ENCODE results near the gene IGF2BP3.

The IGF2BP3 gene

GRCh38 chr7:23372611-23373010 lies 97.7 kb downstream of the IGF2BP3 start:
- DNase-seq, result no peak

- no peak for DNase-seq
Observed at GRCh38 chr7:23371654-23372053, 98.6 kb downstream of the IGF2BP3 start.

- no peak for DNase-seq
Observed at GRCh38 chr7:23369695-23370404, 100.4 kb downstream of the IGF2BP3 start.

- no peak for DNase-seq
Observed at GRCh38 chr7:23369100-23369499, 101.2 kb downstream of the IGF2BP3 start.

- DNase-seq, result no peak
Observed at GRCh38 chr7:23358152-23358674, 112.1 kb downstream of the IGF2BP3 start.

GRCh38 chr7:23357190-23358093 lies 112.8 kb downstream of the IGF2BP3 start:
- DNase-seq, result peak; percentile 45

- no peak for DNase-seq
Observed at GRCh38 chr7:23356726-23357125, 113.6 kb downstream of the IGF2BP3 start.

GRCh38 chr7:23356168-23356567 lies 114.1 kb downstream of the IGF2BP3 start:
- no peak for DNase-seq

GRCh38 chr7:23353172-23353571 lies 117.1 kb downstream of the IGF2BP3 start:
- DNase-seq, result peak; percentile 83

- no peak for DNase-seq
Observed at GRCh38 chr7:23350466-23350865, 119.8 kb downstream of the IGF2BP3 start.

- no peak for DNase-seq
Observed at GRCh38 chr7:23349484-23350157, 120.7 kb downstream of the IGF2BP3 start.

- no peak for DNase-seq
Observed at GRCh38 chr7:23347682-23348180, 122.6 kb downstream of the IGF2BP3 start.

GRCh38 chr7:23347033-23347681 lies 123.1 kb downstream of the IGF2BP3 start:
- DNase-seq, result no peak

GRCh38 chr7:23346316-23346715 lies 124.0 kb downstream of the IGF2BP3 start:
- DNase-seq, result no peak

- DNase-seq, result no peak
Observed at GRCh38 chr7:23345601-23346000, 124.7 kb downstream of the IGF2BP3 start.

GRCh38 chr7:23343806-23344475 lies 126.3 kb downstream of the IGF2BP3 start:
- DNase-seq, result peak; percentile 73

GRCh38 chr7:23343102-23343501 lies 127.2 kb downstream of the IGF2BP3 start:
- DNase-seq, result no peak

- no peak for DNase-seq
Observed at GRCh38 chr7:23341846-23342598, 128.3 kb downstream of the IGF2BP3 start.

GRCh38 chr7:23338863-23339262 lies 131.4 kb downstream of the IGF2BP3 start:
- no peak for DNase-seq

GRCh38 chr7:23338439-23338838 lies 131.9 kb downstream of the IGF2BP3 start:
- DNase-seq, result no peak

- DNase-seq, result no peak
Observed at GRCh38 chr7:23337374-23337773, 132.9 kb downstream of the IGF2BP3 start.
